ENCODE results near the gene MAN2A1. TPM values are rescaled to one million over a fixed set of nuclear protein-coding genes. Genes with fewer than 3 reads are reported as not detected.

The MAN2A1 gene
- total and polyA plus RNA-seq, 2 experiments from 2014 or later: 32.5 to 129 TPM

GRCh38 chr5:109788596-109788995 is 98.9 kb downstream of the MAN2A1 start:
- Histone ChIP-seq H3K36me3 (ENCODE audit: insufficient read depth) (peaks cover 29% of the 10 kb centered on the region; the same call in 1 of the 2 replicates), H3K4me1 (ENCODE audit: insufficient read depth) (no peaks in the 10 kb centered on the region)
- peaks cover 64% of the 10 kb centered on the region for H3K36me3 Mint-ChIP-seq (ENCODE audit: low read depth)

More at GRCh38 chr5:109788596-109788995, 98.9 kb downstream of the MAN2A1 start:
- no peaks in the 10 kb centered on the region for H3K79me2 ChIP-seq (replicated peaks; ENCODE audit: insufficient read depth)
- Mint-ChIP-seq H3K4me3 (no peak overlapping the region), H3K27me3 (ENCODE audit: insufficient read depth, low read depth, poor library complexity) (peaks cover 1% of the 10 kb centered on the region), H3K27ac (no peak overlapping the region), H3K9me3 (peaks cover 19% of the 10 kb centered on the region), H3K4me1 (no peaks in the 10 kb centered on the region)
- no peak for DNase-seq (ENCODE audit: low spot score)
- H4K20me1 ChIP-seq (replicated peaks; ENCODE audit: insufficient read depth): no peaks in the 10 kb centered on the region; the same call in none of the 2 replicates
- H2AFZ ChIP-seq: no peak overlapping the region
- ATAC-seq: no peak
- no peak overlapping the region for H3K27ac ChIP-seq (ENCODE audit: low read depth)
- TF ChIP-seq POLR2AphosphoS5 (IDR thresholded peaks at IDR 0.05; ENCODE audit: low read depth) (no peak), JUNB (IDR thresholded peaks at IDR 0.05; ENCODE audit: unreplicated experiment) (no peak), STAT1 (IDR thresholded peaks at IDR 0.05; ENCODE audit: unreplicated experiment) (no peak), CTCF (conservative IDR thresholded peaks at IDR 0.05; ENCODE audit: low read depth in 2 of 2) (no peak), CREB1 (CRISPR knock-in tag; IDR thresholded peaks at IDR 0.05; ENCODE audit: low read depth) (no peak), ZNF331 (CRISPR knock-in tag; IDR thresholded peaks at IDR 0.05; ENCODE audit: low read depth) (no peak), ZNF462 (CRISPR knock-in tag; IDR thresholded peaks at IDR 0.05) (no peak), EZH2 (IDR thresholded peaks at IDR 0.05; ENCODE audit: low read depth, unreplicated experiment) (no peak), REST (IDR thresholded peaks at IDR 0.05; ENCODE audit: unreplicated experiment) (no peak), ZNF114 (CRISPR knock-in tag; IDR thresholded peaks at IDR 0.05) (no peak)
- H3F3A ChIP-seq (replicated peaks; ENCODE audit: low read depth): no peaks in the 10 kb centered on the region
- H3K4me2 ChIP-seq: no peak overlapping the region
- no peaks in the 10 kb centered on the region for H3K27me3 ChIP-seq (ENCODE audit: insufficient read depth)
- H3K9me2 ChIP-seq (ENCODE audit: insufficient read depth): no peaks in the 10 kb centered on the region
- no peak overlapping the region for H3K4me3 ChIP-seq
